ENCODE results near the gene COL6A2.

Gene COL6A2

GRCh38 chr21:46157396-46157986 is 59.6 kb downstream of the COL6A2 start:
- DNase-seq, result peak; percentile 8
- no peak overlapping the region for H3K4me3 Mint-ChIP-seq
- peak overlapping the region; percentile 45 for H3K27ac Mint-ChIP-seq
- H3K4me1 Mint-ChIP-seq, result no peaks in the 10 kb centered on the region
- no peaks in the 10 kb centered on the region for H3K9me3 Mint-ChIP-seq
- CTCF ChIA-PET, result no interaction called here
- H3K36me3 Mint-ChIP-seq, result no peaks in the 10 kb centered on the region
- peaks cover 16% of the 10 kb centered on the region for H3K27me3 Mint-ChIP-seq

GRCh38 chr21:46157987-46158451 is 60.1 kb downstream of the COL6A2 start:
- CTCF ChIA-PET, result no interaction called here

DNA sequence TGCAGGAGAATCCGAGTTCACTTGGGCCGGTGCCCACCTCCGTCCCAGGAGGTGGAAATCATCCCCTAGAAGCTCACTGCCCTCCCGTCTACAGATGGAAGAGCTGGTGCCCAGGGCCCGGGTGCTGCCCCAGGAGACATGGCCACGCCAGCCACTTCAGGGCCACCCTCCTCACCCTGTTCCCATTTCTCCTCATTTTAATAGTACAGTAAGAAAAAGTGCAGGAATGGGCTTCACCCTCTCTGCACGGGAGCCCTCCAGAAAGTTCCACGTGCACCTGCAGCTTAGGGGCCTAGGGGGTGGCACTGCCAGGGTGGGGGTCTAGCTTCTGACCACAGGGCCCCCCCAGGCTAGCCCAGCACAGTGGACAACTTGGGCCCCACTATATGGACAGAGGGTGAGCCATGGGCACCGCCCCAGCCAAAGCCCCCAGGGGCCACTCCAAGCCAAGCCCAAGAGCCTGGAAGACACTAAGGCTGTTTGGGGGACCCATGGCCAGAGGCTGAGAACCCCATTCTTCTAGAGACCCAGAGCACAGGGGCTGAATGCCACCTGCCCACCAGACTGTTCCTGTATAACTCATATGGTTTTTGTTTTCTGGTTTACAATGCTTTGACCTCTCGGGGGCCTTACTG is 60.9 kb downstream of the COL6A2 start:
- no peak for DNase-seq
- Mint-ChIP-seq H3K36me3 (peaks cover 5% of the 10 kb centered on the region), H3K4me1 (no peaks in the 10 kb centered on the region), H3K27me3 (peaks cover 21% of the 10 kb centered on the region), H3K9me3 (peaks cover 3% of the 10 kb centered on the region), H3K27ac (no peak overlapping the region), H3K4me3 (no peak overlapping the region)
- CTCF ChIA-PET, result no interaction called here

More at GRCh38 chr21:46157987-46158451, 60.1 kb downstream of the COL6A2 start:
- Mint-ChIP-seq H3K36me3 (peaks cover 3% of the 10 kb centered on the region), H3K4me1 (no peaks in the 10 kb centered on the region), H3K27me3 (peaks cover 21% of the 10 kb centered on the region), H3K9me3 (no peaks in the 10 kb centered on the region), H3K4me3 (no peak overlapping the region), H3K27ac (no peak overlapping the region)
- DNase-seq, result no peak

GRCh38 chr21:46159390-46159789 is 61.5 kb downstream of the COL6A2 start:
- peak overlapping the region; percentile 5 for H3K27ac Mint-ChIP-seq
- H3K4me1 Mint-ChIP-seq, result no peaks in the 10 kb centered on the region
- peaks cover 3% of the 10 kb centered on the region for H3K9me3 Mint-ChIP-seq
- peaks cover 26% of the 10 kb centered on the region for H3K27me3 Mint-ChIP-seq
- DNase-seq, result no peak
- CTCF ChIA-PET, result no interaction called here
- no peak overlapping the region for H3K4me3 Mint-ChIP-seq
- peaks cover 5% of the 10 kb centered on the region for H3K36me3 Mint-ChIP-seq

- CTCF ChIA-PET, result no interaction called here
- Mint-ChIP-seq H3K9me3 (peaks cover 3% of the 10 kb centered on the region), H3K4me1 (no peaks in the 10 kb centered on the region), H3K4me3 (no peak overlapping the region), H3K27me3 (peaks cover 29% of the 10 kb centered on the region), H3K27ac (no peak overlapping the region), H3K36me3 (peaks cover 5% of the 10 kb centered on the region)
- peak; percentile 16 for DNase-seq
These were observed 62.1 kb downstream of the COL6A2 start for GRCh38 chr21:46159841-46160656.

GRCh38 chr21:46160657-46160906 is 62.7 kb downstream of the COL6A2 start:
- H3K36me3 Mint-ChIP-seq, result peaks cover 5% of the 10 kb centered on the region
- no peak for DNase-seq
- H3K4me3 Mint-ChIP-seq, result no peak overlapping the region
- no peaks in the 10 kb centered on the region for H3K4me1 Mint-ChIP-seq
- CTCF ChIA-PET, result no interaction called here
- peaks cover 3% of the 10 kb centered on the region for H3K9me3 Mint-ChIP-seq
- H3K27me3 Mint-ChIP-seq, result peaks cover 29% of the 10 kb centered on the region
- H3K27ac Mint-ChIP-seq, result no peak overlapping the region

DNA sequence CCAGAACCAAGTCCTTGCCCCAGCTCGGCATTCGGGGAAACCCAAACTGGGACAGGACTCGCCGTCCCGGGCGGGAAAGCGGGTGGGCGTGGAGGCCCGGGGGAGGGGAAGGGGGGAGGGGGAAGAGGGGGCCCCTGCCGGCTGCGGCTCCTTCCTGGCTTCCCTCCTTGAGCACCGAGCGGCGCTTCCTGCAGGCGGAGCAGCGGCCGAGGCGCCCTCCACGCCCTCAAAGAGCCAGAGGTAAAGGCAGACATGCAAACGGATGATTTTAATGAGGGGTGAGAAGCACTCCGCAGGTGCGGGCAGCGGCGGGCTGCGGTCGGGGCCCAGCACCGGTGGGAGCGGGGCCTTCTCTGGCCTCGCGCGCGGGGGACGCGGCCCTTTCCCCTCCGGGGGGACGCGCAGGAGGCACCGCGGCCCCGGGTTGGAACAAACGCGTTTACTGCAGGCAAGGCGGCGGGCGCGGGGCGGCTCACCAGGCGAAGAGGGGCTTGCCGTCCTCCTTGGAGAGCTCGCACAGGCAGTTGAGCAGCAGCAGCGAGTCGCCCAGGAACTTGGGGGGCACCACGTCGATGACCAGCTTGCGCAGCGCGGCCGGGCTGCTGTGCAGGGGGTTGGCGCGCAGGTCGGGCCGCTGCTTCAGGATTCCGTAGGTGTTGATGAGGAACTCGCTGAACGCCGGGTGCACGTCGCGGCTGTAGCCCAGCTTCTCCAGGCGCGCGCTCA is 63.2 kb downstream of the COL6A2 start:
- DNase-seq, result peak; percentile 32
- CTCF ChIA-PET, result no interaction called here
- Mint-ChIP-seq H3K9me3 (peaks cover 3% of the 10 kb centered on the region), H3K36me3 (peaks cover 5% of the 10 kb centered on the region), H3K27me3 (peaks cover 29% of the 10 kb centered on the region), H3K4me3 (no peak overlapping the region), H3K27ac (no peak overlapping the region), H3K4me1 (no peaks in the 10 kb centered on the region)

DNA sequence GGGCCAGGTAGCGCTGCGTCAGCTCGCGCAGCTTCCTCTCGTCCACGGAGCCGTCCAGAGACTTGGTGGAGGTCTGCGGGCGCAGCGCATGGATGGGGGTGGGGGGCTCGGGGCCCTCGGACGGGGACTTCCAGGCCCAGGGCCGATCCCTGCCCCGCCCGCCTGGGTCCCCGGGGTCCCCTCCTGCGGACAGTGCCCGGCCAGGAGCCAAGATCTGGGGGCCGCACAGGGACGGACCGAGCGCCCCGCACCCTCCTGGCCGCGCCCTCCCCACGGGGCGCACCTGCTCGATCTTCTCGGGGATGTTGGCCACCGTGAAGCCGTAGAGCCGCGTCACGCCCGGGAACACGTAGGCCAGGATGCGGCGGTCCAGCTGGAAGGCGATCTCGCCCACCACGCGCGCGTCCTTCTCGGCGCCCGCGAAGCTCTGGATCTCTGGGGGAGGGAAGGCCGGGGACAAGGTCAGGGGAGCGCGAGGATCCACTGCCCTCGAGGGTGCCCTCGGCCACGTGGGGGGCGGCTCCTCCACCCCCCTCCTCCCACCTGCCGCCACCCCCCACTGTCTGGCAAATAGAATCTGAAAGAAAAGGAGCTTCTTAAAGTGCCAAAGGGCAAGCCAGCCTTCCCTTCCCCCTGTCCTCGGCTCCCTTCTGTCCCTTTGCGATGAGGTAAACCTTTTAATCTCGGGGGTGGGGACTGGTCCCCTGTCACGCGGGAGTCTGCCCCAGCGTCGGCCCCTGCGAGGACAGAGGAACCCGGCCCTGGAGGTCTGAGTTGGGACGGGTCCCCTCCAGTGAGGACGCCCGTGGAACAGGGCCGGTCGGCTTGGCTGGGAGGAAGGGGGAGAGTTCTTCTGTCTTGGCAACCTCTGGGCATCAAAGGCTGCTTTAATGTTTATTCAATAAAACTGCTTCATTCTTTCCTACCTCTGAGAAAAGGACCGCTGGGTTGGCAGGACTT is 64.0 kb downstream of the COL6A2 start:
- Mint-ChIP-seq H3K27ac (no peak overlapping the region), H3K4me3 (no peak overlapping the region), H3K27me3 (peaks cover 29% of the 10 kb centered on the region), H3K9me3 (peaks cover 3% of the 10 kb centered on the region), H3K4me1 (no peaks in the 10 kb centered on the region), H3K36me3 (peaks cover 6% of the 10 kb centered on the region)
- CTCF ChIA-PET, result no interaction called here
- DNase-seq, result peak; percentile 4

DNA sequence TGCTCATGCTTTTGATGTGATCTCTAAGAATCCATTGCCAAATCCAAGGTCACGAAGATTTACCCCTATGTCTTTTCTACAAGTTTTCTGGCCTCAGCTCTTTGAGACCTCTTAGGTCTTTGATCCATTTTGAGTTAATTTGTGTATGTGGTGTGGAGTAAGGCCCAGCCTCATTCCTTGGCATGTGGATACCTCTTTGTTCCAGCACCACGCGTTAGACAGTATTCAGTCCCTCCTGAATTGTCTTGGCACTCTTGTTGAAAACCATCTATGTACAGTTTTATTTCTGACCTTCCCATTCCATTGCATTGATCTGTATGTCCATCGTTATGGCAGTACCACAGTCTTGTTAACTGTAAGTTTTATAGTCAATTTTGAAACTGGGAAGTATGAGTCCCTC is 65.5 kb downstream of the COL6A2 start:
- peaks cover 26% of the 10 kb centered on the region for H3K27me3 Mint-ChIP-seq
- H3K27ac Mint-ChIP-seq, result peak overlapping the region; percentile 49

GRCh38 chr21:46165098-46165497 is 67.2 kb downstream of the COL6A2 start:
- no peak overlapping the region for H3K4me3 Mint-ChIP-seq
- H3K9me3 Mint-ChIP-seq, result peaks cover 3% of the 10 kb centered on the region
- CTCF ChIA-PET, result no interaction called here

More for the DNA sequence above, 65.5 kb downstream of the COL6A2 start:
- Mint-ChIP-seq H3K4me1 (no peaks in the 10 kb centered on the region), H3K9me3 (peaks cover 3% of the 10 kb centered on the region), H3K4me3 (no peak overlapping the region), H3K36me3 (peaks cover 6% of the 10 kb centered on the region)
- CTCF ChIA-PET, result no interaction called here
- DNase-seq, result no peak

DNA sequence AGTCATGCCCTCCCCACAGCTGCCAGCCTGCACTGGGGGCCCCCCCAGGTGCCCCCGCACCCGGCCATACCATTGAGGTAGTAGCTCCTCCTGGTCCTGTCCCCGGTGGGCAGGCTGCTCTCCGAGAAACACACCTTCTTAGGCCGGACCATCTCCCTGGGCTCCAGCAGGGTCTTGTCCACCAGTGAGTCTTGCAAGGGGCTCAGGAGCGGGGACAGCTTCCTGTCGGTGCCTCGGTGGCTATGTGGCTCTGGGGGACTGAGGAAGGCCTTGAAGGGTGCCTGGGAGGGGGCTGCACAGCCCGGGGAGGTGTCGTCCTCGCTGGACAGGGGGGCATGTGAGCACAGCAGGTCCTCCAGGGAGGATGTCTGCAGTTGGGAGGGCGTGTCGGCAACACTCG is 70.3 kb downstream of the COL6A2 start:
- CTCF ChIA-PET, result no interaction called here

More at GRCh38 chr21:46165098-46165497, 67.2 kb downstream of the COL6A2 start:
- Mint-ChIP-seq H3K4me1 (peaks cover 2% of the 10 kb centered on the region), H3K27ac (no peak overlapping the region), H3K36me3 (peaks cover 6% of the 10 kb centered on the region), H3K27me3 (peaks cover 26% of the 10 kb centered on the region)
- no peak for DNase-seq

DNA sequence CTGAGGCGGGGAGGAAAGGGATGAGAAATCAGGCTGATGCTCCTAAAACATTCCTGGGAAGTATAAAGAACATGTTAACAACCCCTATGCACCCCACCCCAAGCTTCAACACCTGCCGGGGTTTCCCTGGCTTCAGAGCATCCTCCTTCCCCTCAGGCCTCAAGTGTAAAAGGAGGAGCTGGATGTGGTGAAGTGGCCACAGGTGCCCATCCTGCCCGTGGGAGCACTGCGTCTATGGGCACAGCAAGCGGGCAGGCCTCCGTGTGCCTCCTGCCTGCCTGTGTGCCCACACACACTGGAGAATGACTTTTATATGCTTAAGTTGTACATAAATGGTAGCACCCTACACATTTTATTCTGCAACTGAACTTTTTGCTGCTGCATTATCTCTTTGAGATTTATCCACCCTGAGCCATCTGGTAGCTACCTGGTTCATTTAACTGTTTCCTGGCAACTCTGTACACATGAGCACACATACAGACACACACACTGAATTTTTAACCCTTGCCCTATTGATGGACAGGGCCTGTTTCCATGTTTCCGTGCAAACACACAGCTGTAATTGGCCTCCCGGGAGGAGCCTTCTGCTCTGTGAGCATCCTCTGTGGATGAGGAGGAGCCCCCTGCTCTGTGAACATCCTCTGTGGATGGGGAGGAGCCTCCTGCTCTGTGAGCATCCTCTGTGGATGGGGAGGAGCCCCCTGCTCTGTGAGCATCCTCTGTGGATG is 70.9 kb downstream of the COL6A2 start:
- peaks cover 9% of the 10 kb centered on the region for H3K4me1 Mint-ChIP-seq
- no peak overlapping the region for H3K27ac Mint-ChIP-seq
- H3K36me3 Mint-ChIP-seq, result peaks cover 1% of the 10 kb centered on the region
- CTCF ChIA-PET, result no interaction called here
- DNase-seq, result no peak
- no peak overlapping the region for H3K4me3 Mint-ChIP-seq
- H3K27me3 Mint-ChIP-seq, result peaks cover 17% of the 10 kb centered on the region
- H3K9me3 Mint-ChIP-seq, result peaks cover 11% of the 10 kb centered on the region

More for the DNA sequence above, 70.3 kb downstream of the COL6A2 start:
- H3K9me3 Mint-ChIP-seq, result peaks cover 7% of the 10 kb centered on the region
- H3K36me3 Mint-ChIP-seq, result peaks cover 2% of the 10 kb centered on the region
- no peak overlapping the region for H3K27ac Mint-ChIP-seq
- H3K4me3 Mint-ChIP-seq, result no peak overlapping the region
- H3K4me1 Mint-ChIP-seq, result peaks cover 9% of the 10 kb centered on the region
- peaks cover 13% of the 10 kb centered on the region for H3K27me3 Mint-ChIP-seq
- no peak for DNase-seq
